Pancreas (tissue), 10 donors: ENCODE results near the gene AQP7. TPM values are rescaled to one million over a fixed set of nuclear protein-coding genes. Genes with fewer than 3 reads are reported as not detected.

Experiments
- ATAC-seq, 4 donors: fragments of 200-7000 bp; cut with Tn5 transposase; one replicate each; pipeline versions ENCODE4 v1.8.0 to v1.9.1; 2020; ENCODE audit warnings: mild to moderate bottlenecking in 4 of 4, moderate library complexity in 4 of 4
- DNase-seq, 6 donors: peaks; one replicate each; pipeline ENCODE4 v3.0.0-alpha.2; 2020
- FAIRE-seq: peaks from 2 replicates; lab custom pipeline; 2012; peaks lifted over from hg19 to GRCh38; lab: Jason Lieb, UNC
- H3K27ac ChIP-seq, 4 donors: fragments of 200-600 bp; sonication (generic); 1 replicate in 3 of 4; 2 replicates in 1 of 4; pipeline versions ENCODE4 v1.5.0 to v1.8.0; 2020
- H3K27me3 ChIP-seq, 4 donors: fragments of 200-600 bp; one replicate each; pipeline ENCODE4 v1.8.0; 2021
- H3K36me3 ChIP-seq, 3 donors: fragments of 200-600 bp; sonication (generic) in 1 of 3; one replicate each; pipeline versions ENCODE4 v1.5.0 to v1.8.0; 2020 to 2021
- H3K4me1 ChIP-seq, 3 donors: fragments of 200-600 bp; one replicate each; pipeline ENCODE4 v1.8.0; 2021
- H3K4me3 ChIP-seq, 4 donors: fragments of 200-600 bp; sonication (generic) in 2 of 4; one replicate each; pipeline versions ENCODE4 v1.5.0 to v1.8.0; 2020 to 2021
- H3K9me3 ChIP-seq, 4 donors: fragments of 200-600 bp; one replicate each; pipeline ENCODE4 v1.8.0; 2021
- WGBS, 2 donors: extraction: QIAGEN DNeasy Blood & Tissue Kit; methylation state at CpG; one replicate each; pipeline ENCODE4 v1.1.7; 2013; 5-methylcytosine and 5-hydroxymethylcytosine counted together
- intact Hi-C, 3 donors: fragments of 100-400 bp; cut with DNase I; formaldehyde crosslinking; loops; one replicate each; pipeline versions ENCODE4 v1.11.1 to v1.14.2; 2022
- polyA plus RNA-seq, 2 donors: library from polyadenylated mRNA; stranded (reverse); fragments of 200-250 nt; gene quantifications; one replicate each; pipeline ENCODE4 v1.2.3, GENCODE V29; 2013
- total RNA-seq, 6 donors: library from RNA; stranded (reverse); fragmentation: NEBNext Ultra II Directional in 4 of 6; extraction: Animal tissue kit (Norgen Biotek cat#: 25700) in 4 of 6; gene quantifications; one replicate each; pipeline versions ENCODE4 v1.2.1 to v1.2.4, GENCODE V29; 2021 to 2023
- TF ChIP-seq, protein P1 (sequence below), 4 donors: fragments of 200-600 bp; sonication (generic) in 3 of 4; IDR thresholded peaks; one replicate each; pipeline versions ENCODE4 v1.5.0 to v1.8.0; 2021; ENCODE audit warnings: antibody characterized with exemption in 4 of 4
- donor health status: healthy with polysubstance abuse.
- donor health status: DM: no; HTN: no; CAD: no; lungs with moderate emphysema.
- donor health status: DM: no; HTN: no; CAD: no.
- donor health status: control.
- donor health status: control.
- donor health status: Bipolar disorder and iron deficiency.
- donor health status: DM: yes; HTN: yes; CAD: no.
- donor health status: DM: no; HTN: no; CAD: no.
- donor health status: DM: no; HTN: no; CAD: no.
- donor health status: DM: yes; HTN: yes; CAD: no.

The AQP7 gene
- total and polyA plus RNA-seq, 8 donors, result 1.0 to 12.0 (median 2.3) TPM

DNA sequence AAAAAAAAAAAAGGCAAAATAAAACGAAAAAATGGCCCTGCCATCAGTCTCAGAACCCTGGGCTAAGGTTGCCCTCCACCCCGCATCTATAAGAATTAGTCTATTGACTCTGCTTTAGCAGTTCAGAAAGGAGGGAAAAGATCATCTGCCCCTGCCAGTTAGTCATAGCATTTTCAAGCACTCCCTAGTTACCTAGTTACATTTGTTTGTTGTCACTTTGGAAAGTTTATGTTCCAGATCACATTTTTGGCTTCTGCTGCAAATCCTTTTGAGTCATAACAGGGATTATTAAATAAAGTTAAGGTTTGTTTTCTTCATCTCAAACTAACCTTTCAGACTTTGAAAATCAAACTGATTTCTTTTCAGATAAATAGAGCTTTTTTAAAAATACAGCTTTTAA lies 52.1 kb downstream of the AQP7 start:
- WGBS, 2 donors, result 79 to 85% methylated on average over 2 of the region's 2 CpGs
- ATAC-seq, result peak in 3 of 4 donors; percentile 50 to 69 (median 52)
- TF ChIP-seq, protein P1, sequence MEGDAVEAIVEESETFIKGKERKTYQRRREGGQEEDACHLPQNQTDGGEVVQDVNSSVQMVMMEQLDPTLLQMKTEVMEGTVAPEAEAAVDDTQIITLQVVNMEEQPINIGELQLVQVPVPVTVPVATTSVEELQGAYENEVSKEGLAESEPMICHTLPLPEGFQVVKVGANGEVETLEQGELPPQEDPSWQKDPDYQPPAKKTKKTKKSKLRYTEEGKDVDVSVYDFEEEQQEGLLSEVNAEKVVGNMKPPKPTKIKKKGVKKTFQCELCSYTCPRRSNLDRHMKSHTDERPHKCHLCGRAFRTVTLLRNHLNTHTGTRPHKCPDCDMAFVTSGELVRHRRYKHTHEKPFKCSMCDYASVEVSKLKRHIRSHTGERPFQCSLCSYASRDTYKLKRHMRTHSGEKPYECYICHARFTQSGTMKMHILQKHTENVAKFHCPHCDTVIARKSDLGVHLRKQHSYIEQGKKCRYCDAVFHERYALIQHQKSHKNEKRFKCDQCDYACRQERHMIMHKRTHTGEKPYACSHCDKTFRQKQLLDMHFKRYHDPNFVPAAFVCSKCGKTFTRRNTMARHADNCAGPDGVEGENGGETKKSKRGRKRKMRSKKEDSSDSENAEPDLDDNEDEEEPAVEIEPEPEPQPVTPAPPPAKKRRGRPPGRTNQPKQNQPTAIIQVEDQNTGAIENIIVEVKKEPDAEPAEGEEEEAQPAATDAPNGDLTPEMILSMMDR (IDR thresholded peaks at IDR 0.05), result no peak
- Histone ChIP-seq H3K9me3 (no peaks in the 10 kb centered on the region), H3K4me3 (no peak overlapping the region), H3K4me1 (peaks cover 0 to 13% (median 4%) of the 10 kb centered on the region in 3 donors), H3K36me3 (peaks cover 0 to 36% (median 19%) of the 10 kb centered on the region in 3 donors), H3K27me3 (no peaks in the 10 kb centered on the region), H3K27ac (no peak overlapping the region)
- no peak for DNase-seq
- peak; percentile 56 for FAIRE-seq
- intact Hi-C loops, result no loop called here

DNA sequence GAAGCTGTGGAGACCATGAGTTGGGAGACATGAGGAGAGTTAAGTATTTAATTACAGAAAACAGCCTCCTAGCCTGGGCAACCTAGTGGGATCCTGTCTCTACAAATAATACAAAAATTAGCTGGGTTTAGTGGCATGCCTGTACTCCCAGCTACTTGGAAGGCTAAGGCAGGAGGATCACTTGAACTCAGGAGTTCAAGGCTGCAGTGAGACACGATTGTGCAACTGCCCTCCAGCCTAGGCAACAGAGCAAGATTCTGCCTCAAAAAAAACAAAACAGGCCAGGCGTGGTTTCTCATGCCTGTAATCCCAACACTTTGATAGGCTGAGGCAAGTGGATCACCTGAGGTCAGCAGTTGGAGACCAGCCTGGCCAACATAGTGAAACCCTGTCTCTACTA lies 52.6 kb downstream of the AQP7 start:
- ATAC-seq (peak in 1 of 4 donors; percentile 14), DNase-seq (no peak), FAIRE-seq (no peak)
- Histone ChIP-seq H3K9me3 (no peaks in the 10 kb centered on the region), H3K27me3 (no peaks in the 10 kb centered on the region), H3K27ac (no peak overlapping the region), H3K4me1 (peaks cover 0 to 7% (median 4%) of the 10 kb centered on the region in 3 donors), H3K4me3 (no peak overlapping the region), H3K36me3 (peaks cover 0 to 42% (median 19%) of the 10 kb centered on the region in 3 donors)
- TF ChIP-seq, protein P1 (IDR thresholded peaks at IDR 0.05), result no peak
- intact Hi-C loops, result no loop called here
- WGBS, 2 donors, result 82 to 87% methylated on average over 2 of the region's 2 CpGs

- no peaks in the 10 kb centered on the region for H3K9me3 ChIP-seq
- H3K36me3 ChIP-seq, result peaks cover 0 to 50% (median 23%) of the 10 kb centered on the region in 3 donors
- TF ChIP-seq, protein P1 (IDR thresholded peaks at IDR 0.05), result no peak
- intact Hi-C loops, result no loop called here
- H3K4me3 ChIP-seq, result no peak overlapping the region
- ATAC-seq (no peak), FAIRE-seq (no peak), DNase-seq (no peak)
- WGBS, 2 donors, result 96 to 97% methylated on average over 4 of the region's 4 CpGs
- no peaks in the 10 kb centered on the region for H3K27me3 ChIP-seq
- no peak overlapping the region for H3K27ac ChIP-seq
- no peaks in the 10 kb centered on the region for H3K4me1 ChIP-seq
These were observed 53.4 kb downstream of the AQP7 start for GRCh38 chr9:33348998-33349397.

DNA sequence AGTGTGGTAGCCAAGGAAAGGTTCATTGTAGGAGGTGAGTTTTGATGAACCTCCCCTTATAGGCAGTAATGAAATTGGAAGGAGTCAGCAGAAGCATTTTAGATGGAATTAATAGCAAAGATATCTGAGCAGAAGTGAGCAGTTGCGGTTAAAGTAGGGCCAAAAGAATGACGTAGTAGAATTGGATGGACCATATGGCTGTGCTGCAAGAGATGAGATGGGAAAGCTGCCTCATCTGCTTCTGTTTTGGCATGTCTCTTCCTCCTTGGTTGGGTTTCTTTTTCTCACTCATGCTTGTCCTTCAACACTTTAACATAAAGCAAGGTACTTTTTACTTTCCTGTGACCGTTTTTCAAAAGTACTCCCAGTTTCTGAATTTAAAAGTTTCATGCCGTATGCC lies 55.8 kb downstream of the AQP7 start:
- intact Hi-C loops, result no loop called here
- Histone ChIP-seq H3K9me3 (no peaks in the 10 kb centered on the region), H3K27ac (no peak overlapping the region), H3K36me3 (peaks cover 0 to 69% (median 25%) of the 10 kb centered on the region in 3 donors), H3K4me1 (no peaks in the 10 kb centered on the region), H3K27me3 (no peaks in the 10 kb centered on the region), H3K4me3 (no peak overlapping the region)
- TF ChIP-seq, protein P1 (IDR thresholded peaks at IDR 0.05), result no peak
- FAIRE-seq (no peak), ATAC-seq (no peak), DNase-seq (no peak)
- WGBS, 2 donors, result 93 to 95% methylated on average over 4 of the region's 4 CpGs

- FAIRE-seq (no peak), DNase-seq (no peak), ATAC-seq (no peak)
- TF ChIP-seq, protein P1 (IDR thresholded peaks at IDR 0.05), result no peak
- peaks cover 5 to 91% (median 41%) of the 10 kb centered on the region in 3 donors for H3K36me3 ChIP-seq
- intact Hi-C loops, result no loop called here
- H3K27me3 ChIP-seq, result no peaks in the 10 kb centered on the region
- no peak overlapping the region for H3K4me3 ChIP-seq
- H3K4me1 ChIP-seq, result no peaks in the 10 kb centered on the region
- 75 to 78% methylated on average over 3 of the region's 3 CpGs for WGBS, 2 donors
- no peak overlapping the region for H3K27ac ChIP-seq
- no peaks in the 10 kb centered on the region for H3K9me3 ChIP-seq
These were observed 58.2 kb downstream of the AQP7 start for GRCh38 chr9:33344145-33344544.
